HG02610 (cell line): ENCODE results near the gene IL15.
"Not testable (repeated sequence)": the region's sequence is repeated elsewhere in the genome, so short reads cannot be mapped to it uniquely, and the experiment has no call there.

Experiments
- ATAC-seq: cut with Tn5 transposase; IDR thresholded peaks from one replicate; pipeline ENCODE4 v1.9.1; 2021; ENCODE audit warnings: mild to moderate bottlenecking, moderate library complexity; ENCODE audit not compliant: unreplicated experiment

Gene IL15

DNA sequence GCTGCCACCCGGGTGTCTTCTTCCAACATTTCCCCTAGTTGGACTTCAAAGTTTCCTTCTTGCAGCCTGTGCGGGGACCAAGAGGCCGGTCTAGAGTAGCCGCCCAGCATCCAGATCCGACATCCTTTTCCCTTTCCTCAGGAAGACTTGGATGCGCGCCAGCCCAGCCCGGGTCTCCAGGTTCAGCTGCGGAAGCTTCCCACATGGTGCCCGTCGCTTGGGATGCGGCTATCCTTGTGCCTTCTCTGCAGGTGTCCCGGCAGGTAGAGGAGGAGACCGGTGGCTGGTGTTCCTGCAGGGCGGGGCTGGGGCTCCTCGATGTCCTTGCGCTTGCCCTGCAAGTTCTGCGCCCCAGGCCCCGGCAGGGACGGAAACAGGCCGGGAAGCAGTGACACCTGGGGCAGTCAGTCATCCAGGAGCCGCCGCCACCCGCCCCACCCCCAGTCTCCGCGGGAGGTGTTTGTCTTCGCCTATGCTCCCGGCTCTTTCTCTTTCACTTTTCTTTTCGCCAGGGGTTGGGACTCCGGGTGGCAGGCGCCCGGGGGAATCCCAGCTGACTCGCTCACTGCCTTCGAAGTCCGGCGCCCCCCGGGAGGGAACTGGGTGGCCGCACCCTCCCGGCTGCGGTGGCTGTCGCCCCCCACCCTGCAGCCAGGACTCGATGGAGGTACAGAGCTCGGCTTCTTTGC lies at the start of gene IL15:
IL15 (plus strand) TSS at position 502 of the 689 bp plus-strand sequence. CDS start 82,882 bp downstream, outside the sequence.
- peak; percentile 71 for ATAC-seq

DNA sequence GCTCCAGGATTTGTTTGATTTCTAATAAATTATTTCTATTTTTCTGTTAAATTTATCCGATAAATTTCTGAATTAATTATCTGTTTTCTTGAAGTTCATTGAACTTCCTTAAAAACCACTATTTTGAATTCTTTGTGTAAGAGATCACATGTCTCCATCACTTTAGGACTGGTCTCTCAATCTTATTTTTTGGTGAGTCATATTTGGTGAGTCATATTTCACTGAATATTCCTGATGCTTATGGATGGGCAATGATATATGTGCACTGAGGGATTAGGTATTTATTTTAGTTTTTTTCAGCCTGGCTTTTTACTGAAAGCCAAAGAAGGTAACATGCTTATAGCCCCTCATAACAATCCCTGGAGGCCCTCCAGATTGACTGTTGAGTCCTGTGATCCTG lies 48.5 kb upstream of the IL15 start:
- no peak for ATAC-seq

DNA sequence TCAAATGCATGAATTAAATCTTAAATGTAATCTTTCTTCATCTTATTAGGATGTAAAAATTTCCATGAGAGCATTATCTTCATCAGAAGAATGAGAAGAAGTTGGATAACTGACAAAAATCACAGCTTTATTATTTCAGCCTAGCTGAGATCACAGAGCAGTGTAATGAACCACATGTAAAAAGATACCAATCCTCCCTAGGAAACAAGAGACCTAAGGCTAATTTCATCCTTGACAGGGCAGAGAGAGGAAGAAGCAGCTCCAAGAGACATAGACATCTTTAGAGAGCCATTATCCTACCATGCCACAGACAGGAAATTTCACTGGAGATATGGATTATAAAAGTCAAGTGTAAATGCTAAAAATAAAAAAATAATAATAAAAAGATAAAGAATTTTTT lies 40.9 kb upstream of the IL15 start:
- no peak for ATAC-seq

DNA sequence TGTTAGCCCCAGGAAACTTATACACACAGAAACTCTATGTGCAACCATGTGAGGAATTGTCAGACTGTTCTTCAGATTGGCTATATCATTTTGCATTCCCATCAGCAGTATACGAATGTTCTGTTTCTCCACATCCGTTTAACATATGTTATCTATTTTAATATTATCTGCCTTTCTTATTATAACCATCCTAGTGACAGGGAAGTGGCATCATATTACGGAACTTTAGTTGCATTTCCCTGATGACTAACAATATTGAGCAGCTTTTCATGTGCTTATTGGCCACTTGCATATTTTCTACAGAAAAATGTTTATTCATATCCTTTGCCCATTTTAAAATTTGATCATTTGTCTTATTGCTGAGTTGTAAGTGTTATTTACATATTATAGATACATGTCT lies 36.5 kb upstream of the IL15 start:
- no peak for ATAC-seq

GRCh38 chr4:141604683-141605082 lies 31.7 kb upstream of the IL15 start:
- not testable (repeated sequence) for ATAC-seq

DNA sequence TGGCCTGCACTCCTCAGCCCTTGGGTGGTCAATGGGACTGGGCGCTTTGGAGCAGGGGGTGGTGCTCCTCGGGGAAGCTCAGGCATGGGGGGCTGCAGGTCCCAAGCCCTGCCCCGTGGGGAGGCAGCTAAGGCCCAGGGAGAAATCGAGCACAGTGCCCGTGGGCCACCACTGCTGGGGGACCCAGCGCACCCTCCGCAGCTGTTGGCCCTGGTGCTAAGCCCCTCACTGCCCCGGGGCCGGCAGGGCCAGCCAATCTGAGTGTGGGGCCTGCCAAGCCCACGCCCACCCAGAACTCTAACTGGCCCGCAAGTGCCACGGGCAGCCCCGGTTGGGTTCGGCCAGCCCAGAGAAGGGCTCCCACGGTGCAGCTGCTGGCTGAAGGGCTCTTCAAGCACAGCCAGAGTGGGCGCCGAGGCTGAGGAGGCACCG lies 30.9 kb upstream of the IL15 start:
- ATAC-seq: no peak

DNA sequence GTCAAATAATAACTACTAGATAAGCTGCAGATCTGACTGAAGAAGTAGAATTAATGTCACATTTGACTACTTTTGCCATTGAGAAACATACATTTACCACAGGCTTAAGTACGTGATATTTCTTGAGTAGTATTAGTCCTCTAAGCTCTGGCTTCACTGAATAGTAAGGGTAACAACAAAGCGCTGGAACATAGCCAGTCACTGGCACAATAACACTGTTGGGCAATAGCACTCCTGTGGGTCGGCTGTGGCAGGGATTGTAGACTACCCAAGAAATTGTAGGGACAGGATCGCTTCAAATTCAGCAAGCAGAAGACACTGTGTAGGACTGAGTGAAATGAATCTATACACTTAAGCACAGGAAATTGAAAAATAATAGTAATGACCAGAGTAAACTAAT lies 27.1 kb upstream of the IL15 start:
- no peak for ATAC-seq

- no peak for ATAC-seq
These were observed 26.0 kb upstream of the IL15 start for GRCh38 chr4:141610365-141610764.

- no peak for ATAC-seq
These were observed 21.4 kb upstream of the IL15 start for GRCh38 chr4:141614878-141615586.

DNA sequence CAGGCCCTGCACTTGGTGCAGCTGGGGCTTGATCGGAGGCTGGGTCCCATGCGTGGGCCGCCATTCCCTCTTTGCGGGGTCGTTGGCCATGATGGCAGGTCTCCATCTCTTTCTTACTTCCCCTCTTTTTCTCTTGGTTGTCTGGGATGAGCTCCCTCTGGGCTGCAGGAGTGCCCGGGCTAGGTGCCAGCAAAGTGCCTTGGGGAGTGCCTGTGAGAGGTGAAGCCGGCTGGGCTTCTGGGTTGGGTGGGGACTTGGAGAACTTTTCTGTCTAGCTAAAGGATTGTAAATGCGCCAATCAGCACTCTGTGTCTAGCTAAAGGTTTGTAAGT lies 20.8 kb upstream of the IL15 start:
- ATAC-seq: not testable (repeated sequence)

DNA sequence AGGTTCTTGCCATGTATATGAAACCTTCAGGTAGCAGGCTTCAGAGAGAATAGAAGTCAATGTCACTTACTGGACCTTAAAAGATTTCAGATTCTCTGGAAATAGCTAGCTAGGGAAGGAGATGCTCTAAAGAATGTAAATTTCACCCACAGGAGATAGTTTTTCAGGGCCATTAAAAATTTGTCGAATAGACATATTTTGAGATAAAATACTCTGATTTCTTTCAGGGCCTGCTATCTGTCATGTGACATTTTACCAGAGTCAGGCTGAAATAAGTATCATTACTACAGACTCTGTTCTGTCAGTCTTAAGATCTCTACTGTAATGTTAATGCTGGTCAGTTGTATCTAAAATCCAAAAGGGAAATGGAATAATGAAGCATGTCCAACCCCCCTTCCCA lies 15.7 kb upstream of the IL15 start:
- ATAC-seq: no peak

DNA sequence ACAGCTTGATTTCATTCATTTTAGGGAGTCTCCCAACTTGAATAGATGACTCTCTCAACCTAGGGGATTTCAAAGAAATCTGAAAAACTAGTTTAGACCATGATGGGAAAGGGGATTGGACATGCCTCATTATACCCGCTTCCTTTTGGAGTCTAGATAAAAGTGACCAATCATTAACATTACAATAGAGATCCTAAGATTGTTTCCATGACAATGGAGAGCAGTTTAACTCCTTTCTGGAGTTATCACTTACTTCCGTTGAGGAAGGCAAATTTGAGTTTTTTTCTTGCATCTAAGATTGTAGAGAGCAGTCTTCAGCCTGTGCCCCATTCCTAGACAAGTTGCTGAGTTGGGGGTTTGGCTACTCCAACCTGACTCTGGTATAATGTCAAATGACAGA lies 11.4 kb upstream of the IL15 start:
- ATAC-seq: no peak

GRCh38 chr4:141630854-141631253 lies 5.5 kb upstream of the IL15 start:
- ATAC-seq: no peak

- ATAC-seq: peak; percentile 42
These were observed 674 bp upstream of the IL15 start for GRCh38 chr4:141635736-141636081.

- peak; percentile 49 for ATAC-seq
These were observed 533 bp downstream of the IL15 start for GRCh38 chr4:141636771-141637460.

GRCh38 chr4:141637565-141637964 lies 1.2 kb downstream of the IL15 start:
- ATAC-seq: peak; percentile 15

- peak; percentile 7 for ATAC-seq
These were observed 1.8 kb downstream of the IL15 start for GRCh38 chr4:141638230-141638629.

- no peak for ATAC-seq
These were observed 4.3 kb downstream of the IL15 start for GRCh38 chr4:141640696-141641095.

GRCh38 chr4:141642063-141642462 lies 5.7 kb downstream of the IL15 start:
- no peak for ATAC-seq

DNA sequence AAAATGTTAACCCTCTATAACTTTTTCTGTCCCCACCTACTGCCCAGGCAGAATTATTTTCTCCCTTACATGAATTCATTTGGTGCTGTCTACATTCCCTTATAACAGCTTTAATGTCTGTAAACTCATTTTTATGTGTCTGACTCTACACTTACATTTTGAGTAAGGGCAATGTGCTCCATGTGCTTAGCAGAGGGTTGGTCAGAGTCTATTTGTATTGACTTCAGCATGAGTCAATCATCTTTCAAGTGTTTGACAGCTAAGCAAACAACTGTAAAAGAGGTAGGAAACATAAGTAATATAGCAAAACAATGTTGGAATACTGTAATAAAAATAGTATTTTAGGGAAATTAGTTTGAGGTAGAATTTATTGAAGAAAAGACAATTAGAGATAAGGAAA lies 6.3 kb downstream of the IL15 start:
- ATAC-seq: peak; percentile 30

DNA sequence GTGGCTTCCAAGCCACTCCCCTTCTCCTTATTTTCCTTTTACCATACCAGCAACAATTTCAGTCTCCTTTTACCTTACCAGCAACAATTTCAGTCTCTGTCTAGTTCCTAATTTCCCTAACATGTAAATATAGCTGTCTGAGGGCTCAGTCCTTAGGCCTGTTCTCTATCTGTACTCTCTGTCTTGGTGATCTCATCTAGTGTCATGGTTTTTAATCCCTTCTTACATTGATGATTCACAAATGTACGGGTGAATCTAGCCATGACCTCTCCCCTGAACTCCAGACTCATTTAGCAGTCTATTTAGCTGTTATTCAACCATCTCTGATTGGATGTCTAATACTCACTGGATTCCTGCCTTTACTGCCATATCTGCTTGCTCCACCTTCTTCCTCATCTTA lies 7.2 kb downstream of the IL15 start:
- peak; percentile 55 for ATAC-seq
